Endothelial cell of umbilical vein (primary cell): ENCODE results near the gene ADGRL3. TPM values are rescaled to one million over a fixed set of nuclear protein-coding genes. Genes with fewer than 3 reads are reported as not detected.

Experiments used
- BruUV-seq: library from RNA; stranded (reverse); fragments of 400-500 nt; replicated peaks from 2 replicates; lab custom pipeline; 2021; lab: Mats Ljungman, UMichigan
- CTCF ChIA-PET: fragments of 300-600, 350-600 bp; sonication (Branson Sonifier 250); formaldehyde crosslinking; loops from one replicate; lab custom pipeline; 2021; ENCODE audit warnings: antibody characterized with exemption, inconsistent platforms; lab: Charles Lee
- POLR2A ChIA-PET: fragments of 300-600, 350-600 bp; sonication (Branson Sonifier 250); formaldehyde crosslinking; loops from one replicate; lab custom pipeline; 2021; ENCODE audit warnings: antibody characterized with exemption, inconsistent platforms; lab: Charles Lee
- DNase-seq: peaks from one replicate; pipeline ENCODE4 v3.0.0-alpha.2; 2011; ENCODE audit warnings: low read depth, low spot score
- FAIRE-seq: peaks from 2 replicates; lab custom pipeline; 2011; peaks lifted over from hg19 to GRCh38; lab: Jason Lieb, UNC
- H2AFZ ChIP-seq: 2 replicates; pipeline ENCODE4 v1.6.0; 2012; ENCODE audit warnings: low read depth, low read length, control low read depth, inconsistent platforms
- H3K27ac ChIP-seq: 2 replicates; pipeline ENCODE4 v1.5.1; 2011; ENCODE audit warnings: low read depth, mild to moderate bottlenecking, control low read depth, low read length, moderate library complexity; ENCODE audit not compliant: insufficient read depth
- H3K27me3 ChIP-seq, 2 experiments: 2 replicates each; pipeline versions ENCODE4 v1.6.0 to v1.6.1; 2011; ENCODE audit warnings: low read length in 2 of 2, mixed read lengths in 1 of 2; ENCODE audit not compliant: control insufficient read depth in 2 of 2, insufficient read depth in 2 of 2
- H3K36me3 ChIP-seq, 2 experiments: 2 replicates in 1 of 2; 3 replicates in 1 of 2; pipeline ENCODE4 v1.5.1; 2011; ENCODE audit warnings: low read length in 2 of 2, mild to moderate bottlenecking in 1 of 2, moderate library complexity in 1 of 2; ENCODE audit not compliant: control insufficient read depth in 2 of 2, insufficient read depth in 2 of 2; ENCODE audit errors: extremely low read depth in 1 of 2
- H3K4me1 ChIP-seq: 3 replicates; pipeline ENCODE4 v1.5.1; 2011; ENCODE audit warnings: mild to moderate bottlenecking, low read length; ENCODE audit not compliant: control insufficient read depth, insufficient read depth; ENCODE audit errors: extremely low read depth
- H3K4me2 ChIP-seq: 2 replicates; pipeline ENCODE4 v1.6.1; 2011; ENCODE audit warnings: low read length, control low read depth, mixed read lengths; ENCODE audit not compliant: insufficient read depth
- H3K4me3 ChIP-seq, 3 experiments: fragments of 200-600 bp in 1 of 3; sonication (generic), shearing (Covaris generic) in 1 of 3; replicated peaks in 1 of 3; 2 replicates each; pipeline ENCODE4 v1.5.1; 2011 to 2016; ENCODE audit warnings: control low read depth in 3 of 3, low read length in 3 of 3, mild to moderate bottlenecking in 2 of 3, inconsistent platforms in 1 of 3, low read depth in 1 of 3, moderate library complexity in 1 of 3; ENCODE audit not compliant: insufficient read depth in 1 of 3
- H3K79me2 ChIP-seq: 2 replicates; pipeline ENCODE4 v1.6.0; 2012; ENCODE audit warnings: low read length, inconsistent platforms; ENCODE audit not compliant: control insufficient read depth, insufficient read depth
- H3K9ac ChIP-seq: replicated peaks from 2 replicates; pipeline ENCODE3; 2011; ENCODE audit warnings: low read length, control low read depth; ENCODE audit not compliant: insufficient read depth; ENCODE audit errors: extremely low read depth
- H3K9me1 ChIP-seq: replicated peaks from 3 replicates; pipeline ENCODE4 v1.6.0; 2011; ENCODE audit warnings: mild to moderate bottlenecking, low read length; ENCODE audit not compliant: control insufficient read depth, insufficient read depth; ENCODE audit errors: extremely low read depth
- H3K9me3 ChIP-seq: replicated peaks from 2 replicates; pipeline ENCODE4 v1.5.1; 2012; ENCODE audit warnings: low read length, inconsistent platforms; ENCODE audit not compliant: control insufficient read depth, insufficient read depth
- H4K20me1 ChIP-seq: replicated peaks from 2 replicates; pipeline ENCODE3; 2011; ENCODE audit warnings: mild to moderate bottlenecking, low read length; ENCODE audit not compliant: control insufficient read depth, insufficient read depth; ENCODE audit errors: extremely low read depth
- CTCF ChIP-seq, 2 donors: IDR thresholded peaks; 1 replicate in 1 of 2; 2 replicates in 1 of 2; pipeline ENCODE4 v1.5.1; 2011; ENCODE audit warnings: low read length in 2 of 2, mild to moderate bottlenecking in 2 of 2, moderate library complexity in 2 of 2, control low read depth in 1 of 2, inconsistent platforms in 1 of 2, low read depth in 1 of 2; ENCODE audit not compliant: insufficient read depth in 1 of 2; ENCODE audit errors: extremely low read depth in 1 of 2
- EZH2 ChIP-seq: IDR thresholded peaks from 2 replicates; pipeline ENCODE4 v1.6.1; 2012; ENCODE audit warnings: borderline replicate concordance, low read depth, mild to moderate bottlenecking, moderate library complexity, low read length, inconsistent platforms; ENCODE audit not compliant: severe bottlenecking
- FOS ChIP-seq: IDR thresholded peaks from 2 replicates; pipeline ENCODE4 v1.6.1; 2011; ENCODE audit warnings: mild to moderate bottlenecking, low read length, moderate library complexity, borderline replicate concordance; ENCODE audit not compliant: insufficient read depth
- GATA2 ChIP-seq: IDR thresholded peaks from 2 replicates; pipeline ENCODE4 v1.7.0; 2011; ENCODE audit warnings: low read depth, mild to moderate bottlenecking, moderate library complexity, mixed read lengths, low read length; ENCODE audit not compliant: insufficient read length, insufficient read depth
- JUN ChIP-seq: IDR thresholded peaks from 2 replicates; pipeline ENCODE4 v1.6.1; 2011; ENCODE audit warnings: borderline replicate concordance, low read depth; ENCODE audit not compliant: insufficient read length, insufficient read depth
- MAX ChIP-seq: IDR thresholded peaks from 2 replicates; pipeline ENCODE4 v1.6.1; 2011; ENCODE audit not compliant: insufficient read depth, insufficient read length
- MYC ChIP-seq: IDR thresholded peaks from one replicate; pipeline ENCODE4 v1.6.1; 2011; ENCODE audit warnings: mild to moderate bottlenecking, low read depth, low read length
- POLR2A ChIP-seq: IDR thresholded peaks from 2 replicates; pipeline ENCODE4 v1.6.1; 2012; ENCODE audit warnings: low read depth, mild to moderate bottlenecking, control low read depth, low read length
- POLR2AphosphoS5 ChIP-seq: IDR thresholded peaks from 2 replicates; pipeline ENCODE4 v1.6.1; 2012; ENCODE audit warnings: low read depth, mild to moderate bottlenecking, control low read depth, low read length, moderate library complexity; ENCODE audit not compliant: insufficient read depth
- dilution Hi-C: fragments of 300-500 bp; cut with MboI; formaldehyde crosslinking; loops from one replicate; pipeline ENCODE4 v1.15.0; 2019; ENCODE audit warnings: low sequenced_read_pairs; ENCODE audit not compliant: extremely low pct_ligation_motif_present
- intact Hi-C: fragments of 100-400 bp; cut with micrococcal nuclease; formaldehyde crosslinking; loops from one replicate; pipeline ENCODE4 v1.10.0; 2022
- polyA plus RNA-seq, 4 experiments: library from polyadenylated mRNA; depleted of rRNA in 3 of 4; stranded (reverse) in 3 of 4; unstranded in 1 of 4; fragments of >200 nt; gene quantifications; 2 replicates each; pipeline versions ENCODE4 v1.2.1 to v1.2.3, GENCODE V29; 2011 to 2012; ENCODE audit warnings: missing spikeins in 1 of 4
- total RNA-seq: library from RNA; stranded (reverse); gene quantifications from 2 replicates; pipeline ENCODE4 v1.2.3, GENCODE V29; 2021

Gene ADGRL3
- total and polyA plus RNA-seq, 2 donors (not counting 3 experiments of a cell fraction or from before 2014, with no cell fraction given) = not detected

- Histone ChIP-seq H2AFZ (no peak overlapping the region), H3K9me1 (no peaks in the 10 kb centered on the region), H3K79me2 (no peaks in the 10 kb centered on the region), H3K4me2 (no peak overlapping the region), H3K4me1 (no peaks in the 10 kb centered on the region), H4K20me1 (no peaks in the 10 kb centered on the region), H3K27ac (no peak overlapping the region), H3K4me3 (no peak overlapping the region), H3K27me3 (no peaks in the 10 kb centered on the region), H3K36me3 (no peaks in the 10 kb centered on the region), H3K9ac (no peak overlapping the region), H3K9me3 (no peaks in the 10 kb centered on the region)
- POLR2A ChIA-PET = no interaction called here
- dilution Hi-C loops (no loop called here), intact Hi-C loops (no loop called here)
- no peak for DNase-seq
- TF ChIP-seq GATA2 (no peak), POLR2AphosphoS5 (no peak), JUN (no peak), POLR2A (no peak), FOS (no peak), CTCF (IDR thresholded peaks at IDR 0.05; ENCODE audit: extremely low read depth in 1 of 2, insufficient read depth in 1 of 2, low read depth in 1 of 2, low read length in 2 of 2) (no peak), EZH2 (no peak), MYC (no peak), MAX (no peak)
- CTCF ChIA-PET = no interaction called here
- FAIRE-seq = no peak
- no TSS peak for BruUV-seq
Measured at GRCh38 chr4:61380865-61381264, 180.7 kb downstream of the ADGRL3 start.
